PC-9 (cell line): ENCODE data around the gene AIF1. TPM values are rescaled to one million over a fixed set of nuclear protein-coding genes. Genes with fewer than 3 reads are reported as not detected.

Source experiments
- BruUV-seq: library from RNA; stranded (reverse); fragments of 400-500 nt; replicated peaks from 2 replicates; lab custom pipeline; 2021; lab: Mats Ljungman, UMichigan
- CTCF ChIA-PET: fragments of 300-600 bp; sonication (Branson Sonifier 250); formaldehyde crosslinking; loops from one replicate; lab custom pipeline; 2022; ENCODE audit warnings: antibody characterized with exemption; lab: Charles Lee
- POLR2A ChIA-PET: fragments of 300-600 bp; sonication (Branson Sonifier 250); formaldehyde crosslinking; loops from one replicate; lab custom pipeline; 2022; ENCODE audit warnings: antibody characterized with exemption; ENCODE audit not compliant: unreplicated experiment; lab: Charles Lee
- DNase-seq, 2 experiments: peaks; one replicate each; pipeline versions ENCODE4 v3.0.0 to v3.0.0-alpha.2; 2015 to 2022; ENCODE audit warnings: mixed read lengths in 1 of 2
- H2AFZ ChIP-seq: fragments of 200-600 bp; sonication (generic); 2 replicates; pipeline ENCODE4 v1.8.1; 2017; ENCODE audit warnings: antibody characterized with exemption
- H3F3A ChIP-seq: fragments of 200-600 bp; sonication (generic); 2 replicates; pipeline ENCODE4 v1.8.1; 2017; ENCODE audit warnings: antibody characterized with exemption, mild to moderate bottlenecking, low read depth; ENCODE audit not compliant: insufficient read depth
- H3K27ac ChIP-seq: fragments of 200-600 bp; sonication (generic); 2 replicates; pipeline ENCODE4 v1.6.1; 2016; ENCODE audit warnings: mixed run types
- H3K27me3 ChIP-seq: fragments of 200-600 bp; sonication (generic); 2 replicates; pipeline ENCODE4 v1.6.1; 2016; ENCODE audit warnings: low read depth, mixed run types; ENCODE audit not compliant: insufficient read depth
- H3K36me3 ChIP-seq: fragments of 200-600 bp; sonication (generic); 2 replicates; pipeline ENCODE4 v1.6.1; 2016; ENCODE audit warnings: low read depth, mixed run types
- H3K4me1 ChIP-seq: fragments of 200-600 bp; sonication (generic); replicated peaks from 2 replicates; pipeline ENCODE4 v1.6.1; 2016; ENCODE audit warnings: mixed run types; ENCODE audit not compliant: insufficient read depth
- H3K4me2 ChIP-seq: fragments of 200-600 bp; sonication (generic); 2 replicates; pipeline ENCODE4 v1.6.1; 2017; ENCODE audit warnings: mixed run types
- H3K4me3 ChIP-seq: fragments of 200-600 bp; sonication (generic); 2 replicates; pipeline ENCODE4 v1.6.1; 2016; ENCODE audit warnings: mixed run types
- H3K79me2 ChIP-seq: fragments of 200-600 bp; sonication (generic); 2 replicates; pipeline ENCODE4 v1.6.1; 2017; ENCODE audit warnings: low read depth, mixed run types
- H3K9me2 ChIP-seq: fragments of 200-600 bp; sonication (generic); 2 replicates; pipeline ENCODE4 v1.8.1; 2017; ENCODE audit warnings: mild to moderate bottlenecking; ENCODE audit not compliant: insufficient read depth
- H3K9me3 ChIP-seq: fragments of 200-600 bp; sonication (generic); 2 replicates; pipeline ENCODE4 v1.8.1; 2016; ENCODE audit warnings: low read depth; ENCODE audit not compliant: insufficient read depth
- H4K20me1 ChIP-seq: fragments of 200-600 bp; sonication (generic); 2 replicates; pipeline ENCODE4 v1.8.1; 2017; ENCODE audit not compliant: insufficient read depth
- EZH2 ChIP-seq: fragments of 200-600 bp; sonication (generic); IDR thresholded peaks from 2 replicates; pipeline ENCODE4 v1.8.0; 2017; ENCODE audit warnings: antibody characterized with exemption, low read depth
- intact Hi-C: fragments of 100-400 bp; cut with micrococcal nuclease; formaldehyde crosslinking; loops from one replicate; pipeline ENCODE4 v1.10.0; 2022; ENCODE audit not compliant: unreplicated experiment
- total RNA-seq: library from RNA; stranded (reverse); gene quantifications from 2 replicates; pipeline ENCODE4 v1.2.3, GENCODE V29; 2021
- TF ChIP-seq, protein P1 (sequence below): fragments of 200-600 bp; sonication (generic); conservative IDR thresholded peaks from 2 replicates; pipeline ENCODE4 v1.6.1; 2017; ENCODE audit warnings: mixed run types, antibody characterized with exemption, mild to moderate bottlenecking, moderate library complexity

Gene AIF1
- total RNA-seq, 1 experiment from 2014 or later = not detected

- H3K4me3 ChIP-seq = no peak overlapping the region
- BruUV-seq = no TSS peak
- POLR2A ChIA-PET = interaction anchor here (0.6 kb wide), 3 partner anchors 17 to 1387 kb away, joined by 5 to 6 read pairs (median 6); no protein-coding TSS in a partner anchor
- H2AFZ ChIP-seq = no peak overlapping the region
- CTCF ChIA-PET = no interaction called here
- 0 out of 2 replicates have a peak, but pooled peaks cover 5% of the 10 kb centered on the region for H3K4me1 ChIP-seq
- no peak overlapping the region for H3K4me2 ChIP-seq
- no peaks in the 10 kb centered on the region for H3K36me3 ChIP-seq
- H4K20me1 ChIP-seq = no peaks in the 10 kb centered on the region
- intact Hi-C loops = no loop called here
- H3F3A ChIP-seq = peaks cover 5% of the 10 kb centered on the region; the same call in 1 of the 2 replicates
- no peaks in the 10 kb centered on the region for H3K9me2 ChIP-seq
- DNase-seq = no peak
- no peaks in the 10 kb centered on the region for H3K79me2 ChIP-seq
- H3K27me3 ChIP-seq = 0 out of 2 replicates have a peak, but pooled peaks cover 5% of the 10 kb centered on the region
- TF ChIP-seq EZH2 = no peak
- TF ChIP-seq, protein P1, sequence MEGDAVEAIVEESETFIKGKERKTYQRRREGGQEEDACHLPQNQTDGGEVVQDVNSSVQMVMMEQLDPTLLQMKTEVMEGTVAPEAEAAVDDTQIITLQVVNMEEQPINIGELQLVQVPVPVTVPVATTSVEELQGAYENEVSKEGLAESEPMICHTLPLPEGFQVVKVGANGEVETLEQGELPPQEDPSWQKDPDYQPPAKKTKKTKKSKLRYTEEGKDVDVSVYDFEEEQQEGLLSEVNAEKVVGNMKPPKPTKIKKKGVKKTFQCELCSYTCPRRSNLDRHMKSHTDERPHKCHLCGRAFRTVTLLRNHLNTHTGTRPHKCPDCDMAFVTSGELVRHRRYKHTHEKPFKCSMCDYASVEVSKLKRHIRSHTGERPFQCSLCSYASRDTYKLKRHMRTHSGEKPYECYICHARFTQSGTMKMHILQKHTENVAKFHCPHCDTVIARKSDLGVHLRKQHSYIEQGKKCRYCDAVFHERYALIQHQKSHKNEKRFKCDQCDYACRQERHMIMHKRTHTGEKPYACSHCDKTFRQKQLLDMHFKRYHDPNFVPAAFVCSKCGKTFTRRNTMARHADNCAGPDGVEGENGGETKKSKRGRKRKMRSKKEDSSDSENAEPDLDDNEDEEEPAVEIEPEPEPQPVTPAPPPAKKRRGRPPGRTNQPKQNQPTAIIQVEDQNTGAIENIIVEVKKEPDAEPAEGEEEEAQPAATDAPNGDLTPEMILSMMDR = no peak
- no peaks in the 10 kb centered on the region for H3K9me3 ChIP-seq
- H3K27ac ChIP-seq = no peak overlapping the region
Observed at GRCh38 chr6:31574106-31575061, 40.6 kb upstream of the AIF1 start.

DNA sequence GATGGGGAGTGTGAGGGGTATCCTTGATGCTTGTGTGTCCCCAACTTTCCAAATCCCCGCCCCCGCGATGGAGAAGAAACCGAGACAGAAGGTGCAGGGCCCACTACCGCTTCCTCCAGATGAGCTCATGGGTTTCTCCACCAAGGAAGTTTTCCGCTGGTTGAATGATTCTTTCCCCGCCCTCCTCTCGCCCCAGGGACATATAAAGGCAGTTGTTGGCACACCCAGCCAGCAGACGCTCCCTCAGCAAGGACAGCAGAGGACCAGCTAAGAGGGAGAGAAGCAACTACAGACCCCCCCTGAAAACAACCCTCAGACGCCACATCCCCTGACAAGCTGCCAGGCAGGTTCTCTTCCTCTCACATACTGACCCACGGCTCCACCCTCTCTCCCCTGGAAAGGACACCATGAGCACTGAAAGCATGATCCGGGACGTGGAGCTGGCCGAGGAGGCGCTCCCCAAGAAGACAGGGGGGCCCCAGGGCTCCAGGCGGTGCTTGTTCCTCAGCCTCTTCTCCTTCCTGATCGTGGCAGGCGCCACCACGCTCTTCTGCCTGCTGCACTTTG is 39.6 kb upstream of the AIF1 start, which contains the start of gene TNF:
Gene TNF, plus strand, starts transcription at position 231 of the 567 bp plus-strand sequence. Its CDS starts 177 bp downstream, at position 408.
- Histone ChIP-seq H3K27me3 (0 out of 2 replicates have a peak, but pooled peaks cover 5% of the 10 kb centered on the region), H3K79me2 (no peaks in the 10 kb centered on the region), H3K27ac (no peak within 1 kb of the TSS), H2AFZ (no peak within 1 kb of the TSS), H3K9me3 (no peaks in the 10 kb centered on the region), H3K4me1 (0 out of 2 replicates have a peak, but pooled peaks cover 5% of the 10 kb centered on the region), H3K9me2 (no peaks in the 10 kb centered on the region), H3F3A (peaks cover 5% of the 10 kb centered on the region; the same call in 1 of the 2 replicates), H3K4me2 (no peak within 1 kb of the TSS), H4K20me1 (no peaks in the 10 kb centered on the region), H3K36me3 (no peaks in the 10 kb centered on the region), H3K4me3 (no peak within 1 kb of the TSS)
- BruUV-seq = no TSS peak
- TF ChIP-seq, protein P1 = no peak
- TF ChIP-seq EZH2 = no peak
- ChIA-PET CTCF (no interaction called here), POLR2A (interaction anchor here (0.6 kb wide), 2 partner anchors 25 to 1388 kb away, joined by 5 to 6 read pairs; no protein-coding TSS in a partner anchor)
- intact Hi-C loops = no loop called here
- DNase-seq = no peak
